Tracheal epithelial cell (primary cell): Measurements from ENCODE around the gene FGA. TPM values are rescaled to one million over a fixed set of nuclear protein-coding genes. Genes with fewer than 3 reads are reported as not detected.

ENCODE experiments used
- total RNA-seq: library from RNA; depleted of rRNA; stranded (reverse); fragments of >200 nt; gene quantifications from 2 replicates; pipeline ENCODE4 v1.2.1, GENCODE V29; 2014

FGA gene
- not detected in 2 replicates for total RNA-seq

DNA sequence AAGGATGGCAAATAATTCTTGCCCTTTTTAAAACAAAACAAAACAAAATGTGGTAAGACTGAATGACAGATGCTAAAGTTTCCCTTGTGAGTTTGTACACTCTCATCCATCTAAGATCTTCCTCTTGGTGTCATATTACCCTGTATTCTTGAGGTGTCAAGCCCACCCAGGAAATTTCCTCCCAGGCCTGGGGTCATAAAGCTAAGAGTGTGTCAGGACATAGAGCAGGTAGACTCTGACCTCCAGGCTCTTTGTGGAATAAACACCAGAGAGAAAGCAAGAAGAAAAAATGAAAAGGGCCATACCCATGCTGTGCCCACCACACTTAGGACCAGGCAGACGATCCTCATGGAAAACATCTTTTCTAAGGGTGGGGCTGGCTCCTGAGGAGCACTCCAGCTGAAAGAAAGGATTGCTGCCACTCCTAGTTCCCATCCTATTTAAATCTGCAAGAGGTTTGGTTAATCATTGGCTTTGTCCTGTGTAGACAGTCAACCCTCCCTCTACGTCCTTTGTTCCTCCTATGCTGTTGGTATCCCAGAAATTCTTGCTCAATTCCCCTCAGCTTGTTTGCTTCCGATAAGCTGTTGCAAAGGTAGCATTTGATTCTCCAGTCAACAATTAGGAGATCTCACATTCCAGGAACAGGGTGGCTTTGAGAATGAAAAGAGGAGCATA lies at the start of gene FGA:
Gene FGA, minus strand, starts transcription at position 414 of the 678 bp plus-strand sequence. Its CDS starts 55 bp downstream, at position 359.

DNA sequence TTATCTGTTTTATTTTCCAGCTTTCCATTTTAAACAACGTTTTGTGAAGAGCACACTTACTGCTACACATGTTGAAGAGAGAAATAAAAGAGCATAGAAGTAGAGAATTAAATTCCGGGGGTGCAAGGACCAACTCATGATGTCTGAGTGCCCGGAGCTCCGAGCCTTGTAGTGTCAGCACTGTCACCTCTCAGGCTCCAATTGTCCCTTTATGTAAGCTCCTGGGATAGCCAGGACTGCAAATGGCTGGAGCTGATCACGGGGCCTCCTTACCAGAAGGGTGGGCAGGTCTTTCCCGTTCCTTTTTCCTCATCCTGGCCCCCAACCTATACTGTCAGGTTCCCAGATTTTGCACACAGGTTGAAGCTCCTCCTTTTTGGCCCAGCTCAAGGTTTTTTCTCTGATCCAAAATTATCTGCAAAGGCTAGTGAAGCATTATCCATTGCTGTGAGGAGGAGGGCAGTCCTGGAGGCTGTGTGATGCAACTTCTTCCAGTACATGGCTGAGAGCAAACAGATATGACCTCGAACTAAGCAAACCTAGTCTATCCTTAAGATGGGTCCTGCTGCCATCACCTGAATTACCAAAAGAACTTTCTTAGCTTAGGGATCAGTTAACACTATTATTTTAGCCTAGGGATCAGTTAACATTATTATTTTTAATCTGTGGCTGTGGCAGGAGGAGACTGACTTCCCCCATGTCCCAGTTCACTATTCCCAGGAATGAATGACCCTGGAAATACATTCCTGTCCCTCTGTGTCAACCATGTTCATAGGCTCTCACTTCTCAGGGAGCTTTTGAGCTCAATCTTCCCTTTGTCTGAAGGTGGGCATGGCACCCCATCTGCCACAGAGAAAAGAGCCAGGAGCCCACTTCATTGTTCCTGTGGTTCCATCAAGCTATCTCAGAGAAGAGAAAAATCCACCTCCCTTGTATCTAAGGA lies 22.2 kb upstream of the FGA start, which contains the start of gene FGG:
Gene FGG, minus strand, starts transcription at position 185 of the 943 bp plus-strand sequence. Its CDS starts 47 bp downstream, at position 138.

DNA sequence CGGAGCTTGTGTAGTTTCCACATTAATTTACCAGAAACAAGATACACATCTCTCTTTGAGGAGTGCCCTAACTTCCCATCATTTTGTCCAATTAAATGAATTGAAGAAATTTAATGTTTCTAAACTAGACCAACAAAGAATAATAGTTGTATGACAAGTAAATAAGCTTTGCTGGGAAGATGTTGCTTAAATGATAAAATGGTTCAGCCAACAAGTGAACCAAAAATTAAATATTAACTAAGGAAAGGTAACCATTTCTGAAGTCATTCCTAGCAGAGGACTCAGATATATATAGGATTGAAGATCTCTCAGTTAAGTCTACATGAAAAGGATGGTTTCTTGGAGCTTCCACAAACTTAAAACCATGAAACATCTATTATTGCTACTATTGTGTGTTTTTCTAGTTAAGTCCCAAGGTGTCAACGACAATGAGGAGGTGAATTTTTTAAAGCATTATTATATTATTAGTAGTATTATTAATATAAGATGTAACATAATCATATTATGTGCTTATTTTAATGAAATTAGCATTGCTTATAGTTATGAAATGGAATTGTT lies 27.8 kb downstream of the FGA start, which contains the start of gene FGB:
Gene FGB, plus strand, starts transcription at position 315 of the 558 bp plus-strand sequence. Its CDS starts 8 bp downstream, at position 323.

DNA sequence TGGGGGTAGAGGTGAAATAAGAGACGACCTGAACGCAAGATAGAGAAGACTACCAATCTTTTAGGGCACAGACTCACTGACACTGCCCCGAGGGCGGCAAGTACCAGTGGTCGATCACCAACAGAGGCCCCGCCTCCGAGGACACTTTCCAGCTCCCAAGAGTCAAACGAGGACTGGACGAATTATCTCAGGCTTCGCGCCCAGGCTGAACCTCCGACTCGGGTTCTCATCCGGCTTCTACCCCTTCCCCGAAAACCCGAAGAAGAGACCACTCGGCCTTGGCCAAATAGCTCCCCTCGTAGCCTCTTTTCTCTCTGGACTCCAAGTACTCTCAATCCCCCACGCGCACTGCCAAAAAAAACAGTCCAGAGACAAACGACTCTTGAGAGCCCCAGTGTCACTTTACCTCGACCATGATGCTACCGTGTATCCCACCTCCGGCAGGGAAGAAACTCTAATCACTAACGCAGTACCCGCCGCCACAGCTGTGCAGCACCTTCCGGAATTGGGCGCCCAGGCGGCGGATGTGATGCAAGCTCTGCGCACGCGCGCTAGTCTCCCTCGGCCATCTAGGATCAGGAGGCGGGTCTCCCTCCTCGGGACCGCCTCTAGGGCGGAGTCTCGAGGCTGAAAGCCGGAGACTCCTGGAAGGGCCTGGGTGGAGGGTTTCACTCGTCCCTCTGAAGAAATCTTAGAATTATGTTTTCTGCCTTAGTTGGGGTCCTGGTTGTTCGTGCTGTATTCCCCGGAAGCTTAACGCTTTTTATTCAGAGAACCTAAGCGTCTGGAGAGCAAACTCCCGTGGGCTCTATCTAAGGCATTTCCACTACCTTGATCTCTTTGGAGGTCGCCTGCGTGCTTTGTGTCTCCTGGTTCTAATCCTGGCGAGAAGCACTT lies 40.4 kb downstream of the FGA start, which contains the start of gene PLRG1:
Gene PLRG1, minus strand, starts transcription at position 507 of the 897 bp plus-strand sequence. Its CDS starts 92 bp downstream, at position 415.

Other genes with a start within 250 kb of the FGA start
- under 0.01 TPM in 1 of 2 replicates, not detected in the other for gene DCHS2, start 98.9 kb downstream of the FGA start, total RNA-seq
- gene PLRG1, start 40.3 kb downstream of the FGA start, total RNA-seq: 95.9 and 105 TPM in 2 replicates
- gene FGB, start 27.7 kb downstream of the FGA start, total RNA-seq: 0.21 TPM in 1 of 2 replicates, not detected in the other
- 0.21 TPM in 1 of 2 replicates, not detected in the other for gene FGG, start 21.9 kb upstream of the FGA start, total RNA-seq
- 0.72 and 4.3 TPM in 2 replicates for gene LRAT, start 153.3 kb upstream of the FGA start, total RNA-seq
- under 0.01 and 0.43 TPM in 2 replicates for gene RBM46, start 190.5 kb upstream of the FGA start, total RNA-seq